Upper lobe of left lung (tissue), 6 donors: ENCODE results near the gene STEEP1. TPM values are rescaled to one million over a fixed set of nuclear protein-coding genes. Genes with fewer than 3 reads are reported as not detected.

Experiments used
- ATAC-seq, 2 donors: fragments of 200-7000 bp; cut with Tn5 transposase; one replicate each; pipeline ENCODE4 v1.9.1; 2022; ENCODE audit warnings: mild to moderate bottlenecking in 2 of 2, moderate library complexity in 2 of 2; ENCODE audit not compliant: low FRiP score in 2 of 2
- DNase-seq, 2 donors: peaks; one replicate each; pipeline ENCODE4 v3.0.0-alpha.2; 2019 to 2020
- H3K27ac ChIP-seq, 4 donors: fragments of 200-600 bp; sonication (generic); one replicate each; pipeline ENCODE4 v1.5.1; 2016 to 2019
- H3K27me3 ChIP-seq, 4 donors: fragments of 200-600 bp; sonication (generic); one replicate each; pipeline ENCODE4 v1.5.1; 2017 to 2019
- H3K36me3 ChIP-seq, 4 donors: fragments of 200-600 bp; sonication (generic); one replicate each; pipeline ENCODE4 v1.5.1; 2016 to 2019
- H3K4me1 ChIP-seq, 4 donors: fragments of 200-600 bp; sonication (generic); one replicate each; pipeline ENCODE4 v1.5.1; 2018 to 2019
- H3K4me3 ChIP-seq, 4 donors: fragments of 200-600 bp; sonication (generic); one replicate each; pipeline ENCODE4 v1.5.1; 2017 to 2019; ENCODE audit warnings: mild to moderate bottlenecking in 2 of 4, moderate library complexity in 1 of 4
- H3K9me3 ChIP-seq, 4 donors: fragments of 200-600 bp; sonication (generic); one replicate each; pipeline ENCODE4 v1.5.1; 2018 to 2019
- CTCF ChIP-seq, 6 experiments: fragments of 450-650 bp in 4 of 6; fragments of 200-600 bp in 2 of 6; sonication (generic) in 2 of 6; IDR thresholded peaks; one replicate each; pipeline ENCODE4 v1.5.1; 2016 to 2019; ENCODE audit warnings: antibody characterized with exemption in 6 of 6
- EP300 ChIP-seq, 4 donors: sonication (generic); formaldehyde crosslinking; IDR thresholded peaks; one replicate each; pipeline ENCODE4 v1.5.1; 2017; ENCODE audit warnings: antibody characterized with exemption in 4 of 4, control low read depth in 2 of 4
- POLR2A ChIP-seq, 4 donors: fragments of 450-650 bp; IDR thresholded peaks; one replicate each; pipeline ENCODE4 v1.5.1; 2016 to 2017; ENCODE audit warnings: antibody characterized with exemption in 4 of 4, mild to moderate bottlenecking in 2 of 4
- POLR2AphosphoS5 ChIP-seq, 2 donors: sonication (generic); formaldehyde crosslinking; IDR thresholded peaks; one replicate each; pipeline ENCODE4 v1.5.1; 2017; ENCODE audit warnings: antibody characterized with exemption in 2 of 2
- WGBS, 2 donors: methylation state at CpG; one replicate each; pipeline ENCODE4 v1.1.5; 2017 to 2018; 5-methylcytosine and 5-hydroxymethylcytosine counted together
- total RNA-seq, 6 donors: library from RNA; depleted of rRNA in 4 of 6; stranded (reverse); fragments of >200 nt in 4 of 6; gene quantifications; one replicate each; pipeline versions ENCODE4 v1.1.0 to v1.2.1, GENCODE V29; 2016 to 2021
- donor health status: DM: no; HTN: no; CAD: no; lungs with moderate emphysema.
- donor health status: DM: no; HTN: yes; CAD: no; lungs with severe emphysema.

STEEP1 gene
- total RNA-seq, 6 donors from 2014 or later, result 22.1 to 55.5 (median 26.8) TPM

GRCh38 chrX:119583431-119584059 is 18.3 kb upstream of the STEEP1 start:
- ATAC-seq, result no peak
- Histone ChIP-seq H3K27ac (no peak overlapping the region), H3K9me3 (no peaks in the 10 kb centered on the region), H3K4me1 (no peaks in the 10 kb centered on the region), H3K27me3 (no peaks in the 10 kb centered on the region), H3K36me3 (no peaks in the 10 kb centered on the region), H3K4me3 (no peak overlapping the region)
- DNase-seq, result no peak
- TF ChIP-seq POLR2A (IDR thresholded peaks at IDR 0.05) (no peak), EP300 (IDR thresholded peaks at IDR 0.05) (no peak), POLR2AphosphoS5 (IDR thresholded peaks at IDR 0.05) (no peak), CTCF (IDR thresholded peaks at IDR 0.05) (no peak)
- WGBS, 2 donors, result 56 to 82% methylated on average over 2 of the region's 2 CpGs

GRCh38 chrX:119579414-119579813 is 14.2 kb upstream of the STEEP1 start:
- Histone ChIP-seq H3K4me1 (peaks cover 3 to 9% (median 7%) of the 10 kb centered on the region in 4 donors), H3K27me3 (no peaks in the 10 kb centered on the region), H3K36me3 (no peaks in the 10 kb centered on the region), H3K9me3 (no peaks in the 10 kb centered on the region), H3K27ac (no peak overlapping the region), H3K4me3 (no peak overlapping the region)
- DNase-seq (no peak), ATAC-seq (no peak)
- TF ChIP-seq POLR2AphosphoS5 (IDR thresholded peaks at IDR 0.05) (no peak), EP300 (IDR thresholded peaks at IDR 0.05) (no peak), POLR2A (IDR thresholded peaks at IDR 0.05) (no peak)

- no peaks in the 10 kb centered on the region for H3K36me3 ChIP-seq
- no peaks in the 10 kb centered on the region for H3K27me3 ChIP-seq
- peak; percentile 92 to 96 for DNase-seq
- peak within 1 kb of the TSS; percentile 57 to 75 (median 64) for H3K4me3 ChIP-seq
- no peaks in the 10 kb centered on the region for H3K9me3 ChIP-seq
- peak; percentile 98 to 99 for ATAC-seq
- H3K4me1 ChIP-seq, result peaks cover 5 to 14% (median 7%) of the 10 kb centered on the region in 4 donors
- WGBS, 2 donors, result 33% methylated on average over 80 of the region's 86 CpGs; no CpG with 5 or more reads in 1 of the 2 donors
- TF ChIP-seq POLR2AphosphoS5 (IDR thresholded peaks at IDR 0.05) (peak; percentile 78 to 94), CTCF (IDR thresholded peaks at IDR 0.05) (peak; percentile 11 to 54 (median 30)), EP300 (IDR thresholded peaks at IDR 0.05) (peak in 1 of 4 donors; percentile 7), POLR2A (IDR thresholded peaks at IDR 0.05) (peak; percentile 41 to 90 (median 82))
- peak within 1 kb of the TSS; percentile 91 to 97 (median 94) for H3K27ac ChIP-seq
Observed at GRCh38 chrX:119574394-119575266, 9.4 kb upstream of the STEEP1 start, which contains the start of gene UBE2A. TSS of gene UBE2A (plus strand) at chrX:119574563. CDS start at chrX:119574712, 149 bp downstream.

GRCh38 chrX:119573840-119574393 is 8.7 kb upstream of the STEEP1 start:
- no peaks in the 10 kb centered on the region for H3K36me3 ChIP-seq
- H3K9me3 ChIP-seq, result no peaks in the 10 kb centered on the region
- peaks cover 5 to 14% (median 7%) of the 10 kb centered on the region in 4 donors for H3K4me1 ChIP-seq
- ATAC-seq (peak; percentile 49 to 65), DNase-seq (peak in 1 of 2 donors; percentile 30)
- H3K4me3 ChIP-seq, result peak overlapping the region; percentile 19 to 75 (median 64)
- no peaks in the 10 kb centered on the region for H3K27me3 ChIP-seq
- TF ChIP-seq POLR2AphosphoS5 (IDR thresholded peaks at IDR 0.05) (no peak), EP300 (IDR thresholded peaks at IDR 0.05) (no peak), CTCF (IDR thresholded peaks at IDR 0.05) (no peak)
- WGBS, 2 donors, result 0 to 38% methylated on average over 23 to 30 of the region's 30 CpGs
- peak overlapping the region; percentile 91 to 97 (median 94) for H3K27ac ChIP-seq

- TF ChIP-seq CTCF (IDR thresholded peaks at IDR 0.05) (no peak), POLR2AphosphoS5 (IDR thresholded peaks at IDR 0.05) (no peak), EP300 (IDR thresholded peaks at IDR 0.05) (no peak), POLR2A (IDR thresholded peaks at IDR 0.05) (no peak)
- 38 to 62% methylated on average over 3 of the region's 3 CpGs for WGBS, 2 donors
- H3K36me3 ChIP-seq, result no peaks in the 10 kb centered on the region
- no peaks in the 10 kb centered on the region for H3K9me3 ChIP-seq
- H3K27me3 ChIP-seq, result no peaks in the 10 kb centered on the region
- no peak for DNase-seq
- ATAC-seq, result no peak
- H3K4me1 ChIP-seq, result peaks cover 5 to 14% (median 7%) of the 10 kb centered on the region in 4 donors
- H3K4me3 ChIP-seq, result peak overlapping the region in 3 of 4 donors; percentile 57 to 75 (median 70)
- H3K27ac ChIP-seq, result peak overlapping the region in 3 of 4 donors; percentile 93 to 97 (median 95)
Observed at GRCh38 chrX:119573222-119573621, 8.0 kb upstream of the STEEP1 start.
